Measurements from ENCODE around the gene MTHFD2L.
"Not testable (repeated sequence)": the region's sequence is repeated elsewhere in the genome, so short reads cannot be mapped to it uniquely, and the experiment has no call there.

Gene MTHFD2L

DNA sequence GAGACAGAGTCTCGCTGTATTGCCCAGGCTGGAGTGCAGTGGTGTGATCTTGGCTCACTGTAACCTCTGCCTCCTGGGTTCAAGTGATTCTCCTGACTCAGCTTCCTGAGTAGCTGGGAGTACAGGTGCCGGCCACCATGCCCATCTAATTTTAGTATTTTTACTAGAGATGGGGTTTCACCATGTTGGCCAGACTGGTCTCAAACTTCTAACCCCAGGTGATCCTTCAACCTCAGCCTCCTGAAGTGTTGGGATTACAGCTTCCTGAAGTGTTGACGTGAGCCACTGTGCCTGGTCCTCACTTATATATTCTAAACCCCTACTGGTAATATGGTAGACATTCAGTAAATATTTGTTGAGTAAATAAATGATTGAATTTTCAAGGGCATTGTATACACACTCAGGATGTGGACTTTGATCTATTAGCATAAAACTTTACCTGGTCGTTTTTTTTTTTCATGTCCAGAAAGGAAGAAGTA is 33.0 kb downstream of the MTHFD2L start:
- DNase-seq, result no peak

DNA sequence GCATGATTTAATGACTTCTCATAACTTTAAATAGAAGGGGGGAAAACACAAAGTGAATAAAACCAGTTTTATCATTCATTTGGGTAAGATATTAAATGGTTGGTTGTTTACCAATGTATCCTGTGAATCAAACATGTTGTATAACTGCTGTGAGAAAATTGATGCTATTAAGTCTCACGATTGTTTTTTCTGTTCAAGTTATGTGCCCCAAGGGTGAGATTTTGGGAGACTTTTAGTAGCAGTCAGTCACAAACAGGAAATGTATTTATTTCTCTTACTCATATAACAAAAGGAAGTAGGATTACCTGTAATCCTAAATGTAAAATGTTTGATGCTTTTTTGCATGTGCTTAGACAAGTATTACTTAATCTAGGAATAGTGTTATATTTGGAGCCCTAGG is 39.2 kb downstream of the MTHFD2L start:
- DNase-seq, result no peak

DNA sequence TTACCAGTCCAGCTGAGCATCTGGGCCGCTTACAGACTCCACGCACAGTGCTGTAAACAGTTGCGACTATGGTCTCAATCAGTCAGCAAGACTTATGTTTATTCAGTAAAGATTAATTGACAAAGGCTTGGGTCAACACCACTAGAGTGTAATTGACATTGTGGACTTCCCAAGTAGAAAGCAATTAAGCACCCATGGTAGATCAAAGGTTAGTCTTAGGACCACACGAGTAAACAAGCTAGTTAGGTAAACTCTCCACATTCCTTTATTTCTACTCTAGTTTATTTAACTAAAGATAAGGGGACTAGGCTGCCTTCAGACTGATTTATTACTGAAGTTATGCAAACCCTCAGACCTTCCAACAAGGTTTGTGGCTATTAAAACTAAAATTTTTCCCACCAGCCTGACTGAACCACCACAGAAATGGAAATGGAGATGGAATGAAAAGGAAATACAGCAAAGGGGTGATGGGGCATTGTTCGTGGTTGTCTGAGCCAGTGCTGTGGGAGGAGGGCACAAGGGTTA is 44.2 kb downstream of the MTHFD2L start:
- DNase-seq, result no peak

DNA sequence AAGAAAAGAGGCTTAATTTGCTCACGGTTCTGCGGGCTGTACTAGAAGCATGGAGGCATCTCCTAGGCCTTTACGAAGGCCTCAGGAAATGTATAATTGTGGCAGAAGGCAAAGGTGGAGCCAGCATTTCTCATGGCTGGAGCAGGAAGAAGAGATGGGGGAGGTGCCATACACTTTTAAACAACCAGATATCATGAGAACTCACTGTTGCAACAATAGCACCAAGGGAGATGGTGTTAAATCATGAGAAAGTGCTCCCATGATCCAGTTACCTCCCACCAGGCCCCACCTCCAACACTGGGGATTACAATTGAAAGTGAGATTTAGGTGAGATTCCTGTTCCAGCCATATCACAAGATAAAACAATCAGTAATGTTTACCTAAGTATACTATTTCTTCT is 45.5 kb downstream of the MTHFD2L start:
- DNase-seq, result no peak

DNA sequence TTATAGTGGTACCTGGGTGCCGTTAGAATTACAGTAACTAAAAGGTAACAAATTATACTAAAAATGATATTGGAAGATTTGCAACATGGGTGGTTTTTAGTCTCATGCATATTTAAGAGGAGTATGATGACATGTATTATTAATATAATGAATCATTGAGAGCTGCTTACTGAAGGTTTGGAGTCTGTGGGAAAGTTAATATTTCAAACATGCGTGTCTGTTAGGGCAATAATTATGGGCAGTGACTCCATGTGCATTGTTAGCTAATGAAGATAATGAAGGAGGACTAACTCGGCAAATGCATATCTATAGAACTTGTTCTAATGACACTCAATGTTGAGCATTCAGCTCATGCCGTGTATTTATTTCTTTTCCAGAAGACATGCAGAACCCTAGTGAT is 47.1 kb downstream of the MTHFD2L start:
- no peak for DNase-seq

DNA sequence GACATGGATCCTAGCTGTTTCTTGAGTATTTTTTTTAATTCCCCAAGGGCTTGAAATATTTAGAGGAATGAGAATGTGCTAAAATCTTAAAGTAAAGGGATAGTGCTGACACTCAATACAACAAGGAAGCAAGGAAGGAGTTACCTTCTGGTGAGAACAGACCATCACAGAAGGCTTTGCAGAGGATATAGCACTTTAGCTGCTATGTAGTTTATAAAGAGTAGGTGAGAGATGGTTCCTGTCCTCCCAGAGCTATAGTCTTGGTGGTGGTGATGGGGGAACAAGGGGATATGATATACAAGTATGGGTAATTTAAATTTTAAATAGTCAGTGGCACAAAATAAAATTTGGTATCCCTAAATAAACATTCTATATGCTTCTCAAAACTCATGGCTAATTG is 47.6 kb downstream of the MTHFD2L start:
- no peak for DNase-seq

DNA sequence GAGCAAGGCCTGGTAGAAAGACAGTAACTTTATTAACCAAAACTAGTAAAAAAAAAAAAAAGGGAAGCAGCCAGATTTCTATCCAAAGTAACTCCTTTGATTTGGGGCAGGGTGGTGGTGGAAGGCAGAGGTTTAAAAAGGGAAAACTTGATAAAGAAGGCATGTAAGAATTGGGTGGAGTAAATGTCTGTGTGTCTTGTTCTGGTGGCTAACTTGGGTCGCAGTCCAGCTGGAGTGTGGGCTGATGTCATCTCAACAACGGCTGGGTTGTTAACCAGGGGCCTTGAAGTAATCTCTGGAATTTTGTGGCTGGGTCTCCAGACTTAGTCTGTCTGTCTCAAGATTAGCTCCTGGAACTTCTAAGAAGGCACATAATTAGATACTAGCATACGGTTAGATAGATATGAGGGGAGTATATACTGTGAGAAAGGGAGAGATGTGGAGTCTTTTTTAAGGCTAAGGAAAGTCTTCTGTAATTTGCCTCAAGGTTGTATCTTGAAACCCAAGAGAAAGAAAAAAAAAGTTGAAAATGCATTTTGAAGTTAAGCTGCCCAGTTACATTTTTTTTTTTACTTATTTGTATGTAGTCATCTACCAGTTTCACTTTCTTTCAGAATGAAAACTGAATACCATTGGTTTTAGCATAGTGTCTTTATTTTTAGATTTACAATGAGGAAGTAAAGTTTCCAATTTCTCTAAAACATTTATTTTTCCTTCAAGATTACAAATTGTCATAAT is 48.3 kb downstream of the MTHFD2L start:
- no peak for DNase-seq

DNA sequence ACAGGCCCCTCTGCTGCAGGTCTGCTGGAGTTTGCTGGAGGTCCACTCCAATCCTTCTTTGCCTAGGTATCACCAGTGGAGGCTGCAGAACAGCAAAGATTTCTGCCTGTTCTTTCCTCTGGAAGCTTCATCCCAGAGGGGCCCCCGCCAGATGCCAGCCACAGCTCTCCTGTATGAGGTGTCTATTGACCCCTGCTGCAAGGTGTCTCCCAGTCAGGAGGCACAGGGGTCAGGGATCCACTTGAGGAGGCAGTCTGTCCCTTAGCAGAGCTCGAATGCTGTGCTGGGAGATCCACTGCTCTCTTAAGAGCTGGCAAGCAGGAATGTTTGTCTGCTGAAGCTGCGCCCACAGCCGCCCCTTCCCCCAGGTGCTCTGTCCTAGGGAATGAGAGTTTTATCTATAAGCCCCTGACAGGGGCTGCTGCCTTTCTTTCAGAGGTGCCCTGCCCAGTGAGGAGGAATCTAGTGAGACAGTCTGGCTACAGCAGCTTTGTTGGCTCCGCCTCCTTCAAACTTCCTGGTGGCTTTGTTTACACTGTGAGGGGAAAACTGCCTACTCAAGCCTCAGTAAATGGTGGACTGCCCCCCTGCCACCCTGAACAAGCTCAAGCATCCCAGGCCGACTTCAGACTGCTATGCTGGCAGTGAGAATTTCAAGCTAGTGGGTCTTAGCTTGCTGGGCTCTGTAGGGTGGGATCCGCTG is 56.7 kb downstream of the MTHFD2L start:
- not testable (repeated sequence) for DNase-seq

DNA sequence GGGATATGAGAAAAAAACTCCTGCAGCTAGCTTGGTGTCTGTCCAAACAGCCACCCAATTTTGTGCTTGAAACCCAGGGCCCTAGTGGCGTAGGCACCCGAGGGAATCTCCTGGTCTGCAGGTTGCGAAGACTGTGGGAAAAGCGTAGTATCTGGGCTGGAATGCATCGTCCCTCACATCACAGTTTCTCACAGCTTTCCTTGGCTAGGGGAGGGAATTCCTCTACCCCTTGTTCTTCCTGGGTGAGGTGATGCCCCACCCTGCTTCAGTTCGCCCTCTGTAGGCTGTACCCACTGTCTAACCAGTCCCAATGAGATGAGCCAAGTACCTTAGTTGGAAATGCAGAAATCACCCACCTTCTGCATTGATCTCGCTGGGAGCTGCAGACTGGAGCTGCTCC is 57.3 kb downstream of the MTHFD2L start:
- not testable (repeated sequence) for DNase-seq

DNA sequence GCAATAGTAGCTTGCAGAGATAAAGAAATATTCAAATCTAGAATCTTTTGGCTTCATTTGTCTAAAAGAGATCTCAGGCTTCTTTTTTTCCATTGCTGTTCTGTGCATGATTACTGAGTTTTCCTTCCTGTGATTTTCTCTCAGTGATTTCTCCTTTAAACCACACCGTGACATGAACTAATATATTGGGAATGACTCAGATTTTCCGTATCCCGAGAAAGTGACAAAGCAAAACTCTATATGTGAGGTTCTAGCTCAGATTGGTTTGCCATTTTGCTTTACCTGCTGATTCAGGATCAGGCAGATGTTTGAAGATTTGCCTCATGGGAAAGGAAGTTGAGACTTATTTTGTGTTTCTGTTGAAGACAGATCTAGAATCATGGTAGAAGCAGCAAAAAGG is 59.4 kb downstream of the MTHFD2L start:
- no peak for DNase-seq

DNA sequence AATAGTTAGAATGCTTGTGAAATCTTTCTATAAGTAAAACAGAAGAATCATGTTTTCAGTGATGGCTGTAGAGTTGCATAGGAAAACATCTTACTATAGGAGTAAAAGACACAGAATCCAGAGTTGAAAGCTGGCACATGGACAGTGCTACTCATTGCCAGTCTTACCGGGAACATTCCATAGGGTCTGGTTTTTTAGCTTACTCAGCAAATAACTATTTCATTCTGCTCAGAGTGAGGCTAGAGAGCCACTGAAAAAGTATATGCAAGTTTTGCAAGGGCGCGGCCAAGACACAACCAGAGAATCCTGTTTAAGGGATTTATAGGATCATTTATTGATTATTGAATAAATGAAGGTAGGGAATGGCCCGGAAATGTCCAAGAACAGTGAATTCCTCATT is 60.3 kb downstream of the MTHFD2L start:
- DNase-seq, result no peak

DNA sequence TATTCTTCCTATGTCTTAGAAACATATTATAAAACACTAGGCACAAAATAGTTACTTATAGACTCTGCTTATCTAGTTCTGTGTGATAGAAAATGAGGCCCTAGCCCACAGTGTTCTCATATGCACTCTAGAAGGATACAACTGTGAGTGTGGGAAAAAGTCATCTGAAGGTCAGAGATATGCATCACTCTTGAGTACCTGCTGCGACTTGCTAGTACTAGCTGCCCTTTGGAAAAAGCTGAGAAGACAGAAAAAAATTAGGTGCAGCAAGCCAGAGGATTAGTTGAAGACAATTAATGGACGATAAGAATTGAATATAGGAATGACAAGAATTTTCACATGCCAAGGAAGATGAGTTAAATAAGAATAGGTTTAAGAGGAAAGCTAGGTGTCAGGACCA is 61.3 kb downstream of the MTHFD2L start:
- DNase-seq, result no peak

DNA sequence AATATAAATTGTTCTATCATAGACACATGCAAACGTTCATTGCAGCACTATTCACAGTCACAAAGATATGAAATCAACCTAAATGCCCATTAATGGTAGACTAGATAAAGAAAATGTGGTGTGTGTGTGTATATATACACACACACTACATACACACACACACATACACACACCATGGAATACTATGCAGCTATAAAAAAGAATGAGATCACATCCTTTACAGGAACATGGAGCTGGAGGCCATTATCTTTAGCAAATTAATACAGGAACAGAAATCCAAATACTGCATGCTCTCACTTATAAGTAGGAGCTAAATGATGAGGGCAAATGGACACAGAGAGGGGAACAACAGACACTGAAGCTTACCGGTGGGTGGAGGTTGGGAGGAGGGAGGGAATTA is 65.2 kb downstream of the MTHFD2L start:
- no peak for DNase-seq

DNA sequence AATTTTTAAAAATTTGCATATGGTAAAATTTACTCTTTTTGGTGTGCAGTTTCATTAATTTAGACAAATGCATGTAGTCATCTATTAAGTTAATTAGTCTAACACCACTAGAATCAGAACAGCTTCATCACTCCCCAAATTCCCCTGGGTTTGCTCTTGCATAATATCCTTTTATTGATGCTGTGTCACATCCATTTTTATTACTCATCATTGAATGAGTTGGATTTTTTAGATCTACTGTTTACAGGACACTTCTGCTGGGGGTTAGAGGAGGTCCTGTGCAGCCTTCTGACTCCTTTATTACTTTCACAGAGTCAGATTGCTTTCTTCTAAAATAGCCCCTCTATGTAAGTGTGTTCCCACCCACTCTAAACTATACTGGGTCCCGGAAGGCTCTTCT is 65.9 kb downstream of the MTHFD2L start:
- DNase-seq, result no peak

DNA sequence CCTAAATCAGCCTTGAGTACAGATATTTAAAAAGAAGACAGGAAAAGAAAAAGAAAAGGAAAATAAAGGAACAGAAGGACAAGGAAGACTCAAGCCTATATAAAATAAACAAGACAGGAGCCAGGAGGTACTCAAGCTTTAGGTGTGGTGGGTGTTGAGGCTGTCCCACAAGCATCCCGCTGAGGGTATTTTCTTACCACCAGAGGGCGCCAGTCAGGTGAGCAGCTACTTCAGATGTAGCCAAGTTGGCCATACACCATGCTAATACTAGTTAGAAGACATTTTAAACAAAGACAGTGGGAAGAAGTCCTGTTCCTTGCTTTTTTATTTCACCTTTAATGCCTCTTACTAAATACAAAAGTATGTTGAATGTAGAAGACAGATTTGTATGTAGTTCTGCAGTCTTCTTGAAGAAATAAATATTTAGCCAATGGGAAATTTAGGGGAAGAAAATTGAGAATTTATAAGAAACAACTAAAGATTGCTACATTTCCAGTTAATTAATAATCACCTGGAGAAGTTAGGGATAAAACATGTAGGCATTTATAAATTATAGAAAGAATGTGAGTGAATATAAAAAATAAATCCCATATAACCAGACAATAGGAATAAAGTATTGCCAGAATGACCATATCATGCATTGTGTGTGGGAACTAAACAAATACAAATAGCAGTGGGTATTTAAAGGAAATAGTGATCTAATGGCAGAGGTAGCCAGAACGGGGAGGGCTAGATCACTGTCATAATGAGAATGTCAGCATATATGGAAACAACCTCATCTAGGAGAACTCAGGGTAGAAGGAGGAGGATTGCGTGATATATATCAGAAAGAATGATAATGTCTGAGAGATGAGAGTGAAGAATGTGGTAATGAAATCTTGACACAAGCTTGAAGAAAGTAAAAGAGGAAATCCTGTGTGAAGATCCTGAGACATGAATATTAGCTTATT is 71.0 kb downstream of the MTHFD2L start:
- peak; percentile 9 for DNase-seq

DNA sequence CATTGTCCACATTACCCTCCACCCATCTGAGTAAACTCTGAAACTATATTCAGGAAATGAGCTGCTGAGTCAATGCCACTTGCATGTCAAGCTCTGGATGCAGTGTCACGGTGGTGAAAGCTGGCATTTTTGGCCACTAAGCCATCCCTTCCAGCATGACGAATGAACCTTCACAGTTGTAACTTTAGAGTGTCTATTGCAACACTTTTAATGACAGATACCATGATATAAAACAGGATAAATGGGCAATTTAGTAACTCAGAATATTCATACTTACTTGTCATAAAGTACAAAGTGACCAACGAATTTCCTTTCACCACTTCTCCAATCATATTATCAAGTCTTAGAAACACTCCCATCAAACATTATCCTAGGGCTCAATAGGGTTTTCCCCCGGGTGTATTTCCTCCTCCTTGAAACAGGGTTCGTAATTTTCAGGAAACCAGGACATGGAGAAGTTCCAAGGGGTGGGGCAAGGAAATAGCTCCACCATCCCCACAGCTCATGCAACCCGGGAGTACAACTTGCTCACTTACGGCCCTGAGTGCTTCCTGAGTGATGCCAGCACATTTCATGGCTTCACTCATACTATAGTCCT is 73.1 kb downstream of the MTHFD2L start:
- no peak for DNase-seq

DNA sequence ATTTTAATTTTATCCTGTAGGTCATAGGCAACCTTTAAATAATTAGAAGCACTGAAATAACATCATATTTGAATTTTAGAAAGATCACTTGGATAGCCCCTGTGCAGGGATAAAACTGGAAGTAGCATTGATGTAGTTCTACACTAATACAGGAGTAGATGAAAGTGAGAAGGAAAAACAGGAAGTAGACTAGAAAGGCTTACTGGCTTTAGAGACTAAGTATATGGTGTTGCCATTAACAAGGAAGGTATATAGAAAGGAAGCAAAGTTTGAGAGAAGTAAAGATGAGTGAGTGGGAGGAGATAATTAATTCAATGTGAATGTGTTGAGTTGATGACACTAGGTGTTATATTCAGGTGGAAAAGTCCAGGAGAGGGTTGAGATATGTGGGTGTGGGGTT is 77.2 kb downstream of the MTHFD2L start:
- DNase-seq, result no peak

DNA sequence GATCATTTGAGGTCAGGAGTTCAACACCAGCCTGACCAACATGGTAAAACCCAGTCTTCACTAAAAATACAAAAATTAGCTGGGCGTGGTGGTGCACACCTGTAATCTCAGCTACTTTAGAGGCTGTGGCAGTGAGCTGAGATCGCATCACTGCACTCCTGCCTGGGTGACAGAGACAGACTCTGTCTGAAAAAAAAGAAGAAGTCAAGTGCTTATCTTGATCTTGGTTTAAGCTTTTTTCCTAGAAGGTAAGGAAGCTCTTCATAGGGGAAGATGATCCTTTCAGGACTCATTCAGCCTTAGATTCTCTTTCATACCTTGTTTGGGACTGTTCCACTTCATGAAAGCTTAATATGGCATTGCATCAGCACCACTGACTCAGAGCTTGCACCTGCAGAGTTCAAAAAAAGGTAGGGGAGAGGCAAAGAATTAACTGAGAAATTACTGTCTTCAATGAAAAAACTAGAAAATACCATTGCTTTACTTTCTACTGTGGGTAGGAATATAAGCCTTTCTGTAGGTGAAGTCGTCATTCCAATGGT is 79.6 kb downstream of the MTHFD2L start:
- DNase-seq, result no peak

DNA sequence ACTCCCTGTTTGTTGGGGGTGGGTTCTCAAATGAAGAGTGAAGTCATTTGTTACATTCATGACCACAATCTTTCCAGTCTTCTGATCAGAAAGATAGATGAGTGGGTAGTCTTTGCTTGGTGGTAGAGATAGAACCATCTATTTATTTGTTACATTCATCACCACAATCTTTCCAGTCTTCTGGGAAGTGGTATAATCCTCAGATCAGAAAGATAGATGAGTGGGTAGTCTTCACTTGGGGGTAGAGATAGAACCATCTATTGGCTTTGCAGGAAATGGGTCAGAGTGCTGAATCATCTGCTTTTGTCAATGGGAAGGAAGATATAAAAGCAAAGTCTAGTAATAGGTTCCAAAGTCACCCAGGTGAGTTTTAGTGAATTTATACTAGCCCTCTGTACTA is 86.1 kb downstream of the MTHFD2L start:
- DNase-seq, result no peak

DNA sequence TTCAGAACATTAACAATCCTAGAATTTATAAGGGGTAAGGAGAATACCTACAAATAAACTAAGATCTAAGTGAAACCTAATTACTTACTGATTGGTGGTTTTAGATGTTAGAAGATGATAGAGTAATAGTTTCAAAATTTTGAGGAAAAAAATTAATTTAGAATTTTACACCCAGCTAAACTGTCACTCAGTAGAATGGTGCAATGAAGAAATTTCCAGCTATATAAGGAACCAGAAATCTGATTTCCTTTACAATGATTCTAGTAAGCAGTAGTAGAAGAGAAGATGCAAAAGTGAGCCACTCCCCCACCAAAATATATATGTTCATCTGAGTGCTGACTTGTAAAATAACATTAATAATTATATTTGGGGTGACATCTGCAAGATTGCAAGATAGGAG is 95.0 kb downstream of the MTHFD2L start:
- DNase-seq, result no peak

DNA sequence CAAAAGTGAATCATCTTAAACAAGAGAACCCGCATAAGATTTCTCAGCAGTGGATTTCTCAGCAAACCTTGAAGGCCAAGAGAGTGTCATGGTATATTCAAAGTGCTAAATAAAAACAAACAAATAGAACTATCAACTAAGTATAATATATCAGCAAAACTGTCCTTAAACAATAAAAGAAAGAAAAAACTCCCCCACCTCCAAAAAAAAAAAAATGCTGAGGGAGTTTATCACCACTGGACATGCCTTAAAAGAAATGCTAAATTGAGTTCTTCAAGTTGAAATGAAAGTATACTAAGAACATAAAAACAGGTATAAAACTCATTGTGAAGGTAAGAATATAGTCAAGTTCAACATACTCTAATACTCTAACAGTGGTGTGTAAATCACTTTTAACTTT is 96.5 kb downstream of the MTHFD2L start:
- no peak for DNase-seq

DNA sequence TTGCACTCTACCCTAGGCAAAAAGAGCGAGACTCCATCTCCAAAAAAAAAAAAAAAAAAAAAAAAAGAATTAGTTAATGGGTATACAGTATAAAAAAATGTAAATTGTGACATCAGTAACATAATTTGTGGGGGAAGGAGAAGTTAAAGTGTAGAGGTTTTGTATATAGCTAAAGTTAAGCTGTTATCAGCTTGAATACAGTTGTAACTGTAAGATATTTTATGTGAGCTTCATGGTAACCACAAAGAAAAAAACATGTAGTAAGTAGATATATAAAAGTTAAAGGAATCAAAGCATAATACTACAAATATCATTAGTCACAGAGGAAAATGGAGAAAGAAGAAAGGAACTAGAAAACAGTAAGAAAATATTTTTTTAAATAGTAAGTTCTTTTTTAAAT is 97.2 kb downstream of the MTHFD2L start:
- DNase-seq, result no peak

DNA sequence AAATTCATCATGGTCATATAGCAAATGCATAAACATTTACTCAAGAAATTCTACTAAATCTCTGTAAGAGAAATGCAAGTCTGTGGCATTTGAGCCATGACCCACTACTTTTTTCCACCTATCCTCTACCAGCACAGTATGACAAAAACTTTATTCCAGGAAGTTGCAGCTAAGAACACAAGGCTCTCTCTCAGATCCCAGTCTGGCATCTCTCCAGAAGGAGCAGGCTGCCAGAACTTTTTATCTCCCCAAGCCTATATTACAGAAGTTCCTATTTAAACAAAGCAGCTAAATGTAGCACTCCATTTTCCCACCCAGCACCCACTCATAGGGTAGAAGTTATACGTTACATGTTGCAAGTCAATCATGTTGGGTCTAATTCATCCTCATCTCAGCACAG is 101.0 kb downstream of the MTHFD2L start:
- DNase-seq, result no peak

All from NCI-H1694 (cell line).